ENCODE results near the gene ATRAID.

- no peak for TF ChIP-seq NBN (IDR thresholded peaks at IDR 0.05)
- TF ChIP-seq, protein P1, sequence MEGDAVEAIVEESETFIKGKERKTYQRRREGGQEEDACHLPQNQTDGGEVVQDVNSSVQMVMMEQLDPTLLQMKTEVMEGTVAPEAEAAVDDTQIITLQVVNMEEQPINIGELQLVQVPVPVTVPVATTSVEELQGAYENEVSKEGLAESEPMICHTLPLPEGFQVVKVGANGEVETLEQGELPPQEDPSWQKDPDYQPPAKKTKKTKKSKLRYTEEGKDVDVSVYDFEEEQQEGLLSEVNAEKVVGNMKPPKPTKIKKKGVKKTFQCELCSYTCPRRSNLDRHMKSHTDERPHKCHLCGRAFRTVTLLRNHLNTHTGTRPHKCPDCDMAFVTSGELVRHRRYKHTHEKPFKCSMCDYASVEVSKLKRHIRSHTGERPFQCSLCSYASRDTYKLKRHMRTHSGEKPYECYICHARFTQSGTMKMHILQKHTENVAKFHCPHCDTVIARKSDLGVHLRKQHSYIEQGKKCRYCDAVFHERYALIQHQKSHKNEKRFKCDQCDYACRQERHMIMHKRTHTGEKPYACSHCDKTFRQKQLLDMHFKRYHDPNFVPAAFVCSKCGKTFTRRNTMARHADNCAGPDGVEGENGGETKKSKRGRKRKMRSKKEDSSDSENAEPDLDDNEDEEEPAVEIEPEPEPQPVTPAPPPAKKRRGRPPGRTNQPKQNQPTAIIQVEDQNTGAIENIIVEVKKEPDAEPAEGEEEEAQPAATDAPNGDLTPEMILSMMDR (IDR thresholded peaks at IDR 0.05 in 2 of 3, conservative IDR thresholded peaks at IDR 0.05 in 1 of 3; ENCODE audit: control insufficient read depth in 2 of 3, extremely low read depth in 1 of 3, insufficient read depth in 1 of 3, low read depth in 3 of 3, low read length in 3 of 3), result no peak
- TF ChIP-seq PAX5 (IDR thresholded peaks at IDR 0.05; ENCODE audit: borderline replicate concordance, low read depth, low read length), result no peak
- TF ChIP-seq, protein P2, sequence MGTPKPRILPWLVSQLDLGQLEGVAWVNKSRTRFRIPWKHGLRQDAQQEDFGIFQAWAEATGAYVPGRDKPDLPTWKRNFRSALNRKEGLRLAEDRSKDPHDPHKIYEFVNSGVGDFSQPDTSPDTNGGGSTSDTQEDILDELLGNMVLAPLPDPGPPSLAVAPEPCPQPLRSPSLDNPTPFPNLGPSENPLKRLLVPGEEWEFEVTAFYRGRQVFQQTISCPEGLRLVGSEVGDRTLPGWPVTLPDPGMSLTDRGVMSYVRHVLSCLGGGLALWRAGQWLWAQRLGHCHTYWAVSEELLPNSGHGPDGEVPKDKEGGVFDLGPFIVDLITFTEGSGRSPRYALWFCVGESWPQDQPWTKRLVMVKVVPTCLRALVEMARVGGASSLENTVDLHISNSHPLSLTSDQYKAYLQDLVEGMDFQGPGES (IDR thresholded peaks at IDR 0.05), result no peak
- TF ChIP-seq EP300 (IDR thresholded peaks at IDR 0.05; ENCODE audit: borderline replicate concordance in 1 of 2, control insufficient read depth in 1 of 2, low read depth in 2 of 2, low read length in 2 of 2), result no peak
- no peak for TF ChIP-seq POLR2A (IDR thresholded peaks at IDR 0.05; ENCODE audit: low read depth, low read length)
- TF ChIP-seq, protein P3, sequence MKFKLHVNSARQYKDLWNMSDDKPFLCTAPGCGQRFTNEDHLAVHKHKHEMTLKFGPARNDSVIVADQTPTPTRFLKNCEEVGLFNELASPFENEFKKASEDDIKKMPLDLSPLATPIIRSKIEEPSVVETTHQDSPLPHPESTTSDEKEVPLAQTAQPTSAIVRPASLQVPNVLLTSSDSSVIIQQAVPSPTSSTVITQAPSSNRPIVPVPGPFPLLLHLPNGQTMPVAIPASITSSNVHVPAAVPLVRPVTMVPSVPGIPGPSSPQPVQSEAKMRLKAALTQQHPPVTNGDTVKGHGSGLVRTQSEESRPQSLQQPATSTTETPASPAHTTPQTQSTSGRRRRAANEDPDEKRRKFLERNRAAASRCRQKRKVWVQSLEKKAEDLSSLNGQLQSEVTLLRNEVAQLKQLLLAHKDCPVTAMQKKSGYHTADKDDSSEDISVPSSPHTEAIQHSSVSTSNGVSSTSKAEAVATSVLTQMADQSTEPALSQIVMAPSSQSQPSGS (IDR thresholded peaks at IDR 0.05; ENCODE audit: low read length), result no peak
- no peak for TF ChIP-seq TAF1 (IDR thresholded peaks at IDR 0.05; ENCODE audit: borderline replicate concordance, low read depth, low read length)
- TF ChIP-seq USF2 (IDR thresholded peaks at IDR 0.05; ENCODE audit: borderline replicate concordance, low read depth, low read length), result no peak
- no peak for TF ChIP-seq EZH2 (IDR thresholded peaks at IDR 0.05; ENCODE audit: borderline replicate concordance, control insufficient read depth, low read depth, low read length)
Observed at GRCh38 chr2:27220091-27220490, 8.2 kb downstream of the ATRAID start.

All from GM12878 (cell line).